TTC549 (cell line): Measurements from ENCODE around the gene EYA2.

Experiments
- FAIRE-seq: peaks from 2 replicates; lab custom pipeline; 2012; peaks lifted over from hg19 to GRCh38; lab: Jason Lieb, UNC

Gene EYA2

DNA sequence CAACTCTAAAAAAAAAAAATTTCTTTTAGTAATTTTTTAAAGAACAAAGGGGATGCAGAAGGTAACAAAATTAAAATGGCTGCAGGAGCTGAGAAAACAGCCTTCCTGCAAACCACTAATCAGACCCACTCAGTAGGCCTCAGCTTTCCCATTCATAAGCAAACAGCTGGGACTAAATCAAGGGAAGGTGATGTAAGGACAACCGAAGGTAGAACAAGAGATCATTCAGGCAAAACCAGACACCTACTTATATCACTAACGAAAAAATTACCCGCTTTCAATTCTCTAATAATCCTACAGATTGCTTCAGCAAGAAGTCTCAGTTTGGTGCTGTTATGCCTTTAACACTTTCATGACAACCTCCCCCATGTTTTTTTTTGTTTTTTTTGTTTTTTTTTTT lies 337.9 kb downstream of the EYA2 start:
- FAIRE-seq: no peak

DNA sequence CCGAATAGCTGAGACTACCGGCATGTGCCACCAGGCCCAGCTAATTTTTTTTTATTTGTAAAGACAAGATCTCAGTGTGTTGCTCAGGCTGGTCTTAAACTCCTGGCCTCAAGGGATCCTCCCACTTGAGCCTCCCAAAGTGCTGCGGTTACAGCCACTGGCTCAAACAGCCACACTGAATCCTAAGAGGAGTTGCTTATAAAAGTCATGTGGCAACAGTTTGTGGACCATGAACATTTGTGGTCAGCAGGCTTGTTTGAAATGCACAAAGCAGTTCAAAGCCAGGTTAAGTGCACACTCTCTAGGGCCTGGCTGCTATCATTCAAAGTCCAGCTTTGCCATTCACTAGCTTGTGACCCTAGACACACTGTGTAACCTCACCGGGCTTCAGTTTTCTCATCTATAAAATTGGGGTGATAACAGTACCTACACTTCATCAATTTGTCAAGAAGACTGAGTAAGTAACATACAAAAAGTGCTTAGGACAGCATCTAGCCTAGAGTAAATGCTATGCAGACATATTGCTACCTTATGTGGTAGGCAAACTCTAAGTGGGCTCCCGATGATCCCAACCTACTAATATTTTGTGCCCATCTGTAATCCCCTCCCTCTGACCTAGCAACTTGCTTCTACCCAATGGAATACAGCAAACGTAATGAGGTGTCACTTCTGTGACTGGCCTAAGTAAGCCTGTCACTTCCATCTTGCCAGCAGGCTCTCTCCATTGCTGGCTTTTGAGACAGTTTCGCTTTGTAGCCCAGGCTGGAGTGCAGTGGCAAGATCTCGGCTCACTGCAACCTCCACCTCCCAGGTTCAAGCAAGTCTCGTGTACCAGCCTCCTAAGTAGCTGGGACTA lies 338.9 kb downstream of the EYA2 start:
- no peak for FAIRE-seq

DNA sequence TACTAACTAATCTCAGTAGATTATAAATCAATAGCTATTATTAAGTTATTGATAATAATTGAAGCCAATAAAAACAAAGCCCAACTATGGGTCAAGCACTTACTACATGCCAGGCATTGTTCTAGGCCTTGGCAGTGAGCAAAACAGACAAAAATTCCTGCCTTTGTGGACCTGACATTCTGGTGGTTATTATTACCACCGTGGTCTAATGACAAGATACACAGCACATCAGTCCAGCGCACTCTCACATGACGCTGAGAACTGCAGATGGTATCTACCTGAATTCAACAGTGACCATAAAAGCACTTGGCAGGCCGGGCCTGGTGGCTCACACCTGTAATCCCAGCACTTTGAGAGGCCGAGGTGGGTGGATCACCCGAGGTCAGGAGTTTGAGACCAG lies 340.5 kb downstream of the EYA2 start:
- FAIRE-seq: no peak

DNA sequence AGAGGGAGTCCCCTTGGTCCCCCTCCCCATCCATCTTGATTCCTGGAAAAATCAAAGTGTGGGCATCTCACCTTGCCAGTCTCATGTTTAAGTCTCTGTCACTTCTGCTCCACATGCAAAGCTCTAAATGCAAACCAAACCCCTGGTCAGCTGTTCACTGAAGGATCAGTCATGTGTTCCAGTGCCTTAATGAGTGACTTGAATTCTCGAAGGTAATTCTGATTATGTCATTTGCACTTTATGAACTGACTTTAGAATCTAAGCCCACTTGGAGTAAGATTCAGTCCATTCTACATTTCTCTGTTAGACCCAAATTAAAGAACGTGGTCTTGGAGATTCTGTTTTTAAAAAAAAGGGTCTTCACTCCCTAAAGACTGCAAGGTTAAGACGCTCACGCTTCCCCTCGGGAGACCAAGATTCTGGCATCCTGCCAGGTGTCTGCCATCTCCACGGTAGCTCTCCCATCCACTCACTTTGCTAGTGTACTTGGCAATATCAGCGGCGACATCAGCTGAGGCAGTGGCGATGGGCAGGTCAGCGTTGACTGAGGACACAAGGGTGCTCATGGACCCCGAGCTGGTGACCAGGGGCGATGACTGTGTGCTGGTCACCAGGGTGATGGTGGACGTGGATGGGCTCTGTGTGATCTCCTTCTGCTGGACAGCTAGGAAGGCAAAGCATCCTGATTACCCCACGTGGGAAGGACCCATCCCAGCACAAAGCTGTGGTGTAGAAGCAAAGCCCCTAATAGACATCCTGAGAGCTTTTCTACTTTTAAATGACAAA lies 341.4 kb downstream of the EYA2 start:
- FAIRE-seq: no peak

DNA sequence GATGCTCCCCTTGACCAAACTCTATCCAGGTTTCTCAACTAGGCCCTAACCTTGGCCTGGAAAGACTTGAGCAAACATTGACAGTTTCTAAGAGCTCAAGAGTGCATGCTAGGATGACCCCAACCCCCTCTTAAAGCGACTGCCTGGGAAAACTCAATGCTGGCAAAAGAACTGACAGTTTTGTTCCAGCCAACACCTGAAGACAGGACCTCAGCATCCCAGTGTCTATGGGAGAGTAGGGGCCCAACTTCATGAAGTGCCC lies 341.9 kb downstream of the EYA2 start:
- FAIRE-seq: no peak

DNA sequence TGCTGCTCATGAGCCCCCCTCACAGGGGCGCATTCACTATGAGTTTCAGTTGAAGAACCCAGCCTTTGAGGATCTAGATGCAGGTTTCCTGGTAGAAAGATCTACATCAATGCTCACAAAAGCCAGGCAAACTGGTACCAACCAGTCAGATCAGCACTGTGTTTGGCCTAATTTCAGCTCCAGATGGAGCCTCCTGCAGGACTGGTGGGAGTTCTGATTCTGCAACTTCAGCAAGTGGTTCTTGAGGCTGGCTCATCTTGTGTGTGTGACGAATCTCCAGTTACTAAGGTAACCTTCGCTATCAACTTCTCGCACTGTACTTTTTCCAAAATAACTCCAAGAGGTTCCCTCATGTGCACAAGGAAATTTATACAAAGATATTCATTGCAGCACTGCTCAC lies 343.1 kb downstream of the EYA2 start:
- FAIRE-seq: no peak
